HG03159 (cell line): ENCODE measurements around the gene LHFPL6.

ENCODE experiments used
- ATAC-seq: cut with Tn5 transposase; IDR thresholded peaks from one replicate; pipeline ENCODE4 v1.9.1; 2021; ENCODE audit warnings: mild to moderate bottlenecking, moderate library complexity; ENCODE audit not compliant: unreplicated experiment

Gene LHFPL6

GRCh38 chr13:39418424-39418823 is 184.6 kb downstream of the LHFPL6 start:
- ATAC-seq, result no peak

GRCh38 chr13:39417643-39418042 is 185.3 kb downstream of the LHFPL6 start:
- ATAC-seq, result no peak

- no peak for ATAC-seq
Observed at GRCh38 chr13:39417131-39417530, 185.9 kb downstream of the LHFPL6 start.

- no peak for ATAC-seq
Observed at GRCh38 chr13:39415008-39415802, 187.8 kb downstream of the LHFPL6 start.

- ATAC-seq, result no peak
Observed at GRCh38 chr13:39414339-39414738, 188.7 kb downstream of the LHFPL6 start.

- ATAC-seq, result no peak
Observed at GRCh38 chr13:39411511-39411910, 191.5 kb downstream of the LHFPL6 start.

DNA sequence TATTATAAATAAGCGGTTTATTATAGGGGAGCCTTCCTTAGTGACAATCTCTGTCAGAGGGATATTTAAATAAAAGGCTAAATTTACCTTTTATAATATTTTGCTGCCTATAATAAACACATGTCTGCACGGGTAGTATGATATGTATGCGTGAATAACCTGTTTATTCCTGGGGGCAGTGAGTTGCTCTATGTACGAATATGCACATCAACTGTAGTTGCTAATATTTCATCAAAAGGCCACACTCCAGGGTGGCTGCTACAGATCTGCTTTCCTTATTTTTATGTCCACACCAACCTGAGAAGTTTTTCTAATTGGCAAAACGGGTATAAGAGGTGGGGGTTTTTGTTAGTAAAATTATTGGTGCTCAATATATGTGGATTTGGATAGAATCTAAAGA is 192.0 kb downstream of the LHFPL6 start:
- no peak for ATAC-seq

DNA sequence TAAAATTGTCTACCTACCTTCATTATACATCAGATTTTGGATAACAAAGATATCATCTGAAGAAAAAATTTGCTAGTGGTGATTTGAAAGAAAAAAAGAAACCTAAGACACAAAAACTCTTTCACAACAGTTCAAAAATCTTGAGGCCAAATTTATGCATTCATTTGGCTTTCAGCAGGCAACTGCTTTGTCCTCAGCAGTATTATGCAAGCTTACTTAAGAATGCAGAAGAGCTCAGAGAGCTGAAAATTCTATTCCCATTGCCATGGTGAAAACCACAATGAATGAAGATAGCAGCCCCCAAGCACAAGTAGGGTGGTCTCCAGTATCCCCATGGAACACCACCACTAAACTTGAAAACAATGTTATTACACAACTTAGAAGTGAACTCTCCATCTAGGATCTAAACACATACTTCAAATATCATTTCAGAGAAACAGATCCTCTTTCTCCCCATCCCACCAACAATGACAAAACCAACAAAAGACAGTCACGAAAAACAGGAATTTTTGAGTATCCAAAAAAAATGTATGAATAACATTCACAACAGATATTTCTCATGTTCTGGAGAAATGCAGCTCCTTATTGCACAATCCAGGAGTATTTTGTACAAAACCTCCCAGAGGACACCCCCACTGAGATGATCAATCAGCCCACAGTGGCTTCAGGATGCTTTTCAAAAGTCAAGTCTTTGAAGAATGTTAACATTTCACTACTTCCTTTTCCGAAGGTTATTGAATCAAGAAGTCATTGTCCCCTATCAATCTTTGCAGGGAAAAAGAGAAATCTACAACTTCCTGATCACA is 192.7 kb downstream of the LHFPL6 start:
- no peak for ATAC-seq

DNA sequence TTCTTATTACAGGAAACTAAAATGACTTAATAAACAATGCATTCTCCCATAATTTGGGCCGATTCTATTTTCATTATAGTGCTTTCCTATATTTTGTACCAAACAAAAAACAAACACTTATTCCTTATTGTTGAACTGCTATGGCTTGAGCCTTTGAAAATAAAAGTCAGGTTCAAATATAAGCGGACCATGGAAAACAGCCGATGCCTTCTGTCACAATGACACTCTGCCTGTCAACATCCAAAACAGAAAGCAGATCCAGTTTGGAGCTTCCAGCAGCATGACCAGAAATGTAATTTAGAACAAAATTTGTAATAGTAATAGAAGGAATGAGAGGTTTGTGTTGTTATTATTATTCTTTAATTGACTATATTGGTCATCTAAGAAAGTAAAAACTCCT is 194.5 kb downstream of the LHFPL6 start:
- no peak for ATAC-seq

DNA sequence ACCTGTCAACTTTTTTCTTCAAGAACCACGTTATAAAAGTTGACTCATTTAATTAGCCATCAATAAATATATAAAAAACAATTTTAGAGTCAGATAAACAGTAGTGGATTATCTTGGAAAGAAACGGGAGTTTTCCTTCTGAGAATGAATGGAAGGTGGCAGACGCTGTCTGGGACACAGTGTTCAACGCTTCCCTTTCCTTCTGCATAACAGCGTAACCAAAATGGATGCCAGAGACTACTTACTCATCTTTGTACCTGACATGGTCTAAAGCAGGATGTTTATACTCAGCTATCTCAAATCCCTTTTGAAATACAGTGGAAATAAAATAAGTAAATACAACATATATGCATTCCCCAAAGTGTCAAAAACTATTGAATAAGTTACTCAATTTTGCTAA is 195.2 kb downstream of the LHFPL6 start:
- no peak for ATAC-seq

GRCh38 chr13:39407138-39407537 is 195.9 kb downstream of the LHFPL6 start:
- ATAC-seq, result no peak

DNA sequence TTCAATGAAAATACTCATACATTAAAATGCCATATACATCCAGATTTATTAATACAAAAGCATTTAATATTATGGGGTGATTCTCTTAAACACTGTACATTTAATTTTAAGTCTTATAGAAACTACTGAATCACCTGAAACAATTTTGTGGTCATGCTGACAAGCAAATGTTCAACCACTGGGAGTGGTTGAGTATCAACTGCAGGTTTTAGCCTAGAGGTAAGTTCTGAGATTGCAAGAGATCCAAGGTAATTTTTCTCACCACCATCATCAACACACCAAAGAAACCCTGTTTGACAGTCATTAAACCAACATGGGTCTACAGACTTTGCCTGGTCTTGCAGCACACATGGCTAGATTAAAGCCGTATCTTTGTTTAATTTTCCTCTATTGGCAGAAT is 196.3 kb downstream of the LHFPL6 start:
- ATAC-seq, result peak; percentile 91

GRCh38 chr13:39405596-39406205 is 197.3 kb downstream of the LHFPL6 start:
- ATAC-seq, result no peak

DNA sequence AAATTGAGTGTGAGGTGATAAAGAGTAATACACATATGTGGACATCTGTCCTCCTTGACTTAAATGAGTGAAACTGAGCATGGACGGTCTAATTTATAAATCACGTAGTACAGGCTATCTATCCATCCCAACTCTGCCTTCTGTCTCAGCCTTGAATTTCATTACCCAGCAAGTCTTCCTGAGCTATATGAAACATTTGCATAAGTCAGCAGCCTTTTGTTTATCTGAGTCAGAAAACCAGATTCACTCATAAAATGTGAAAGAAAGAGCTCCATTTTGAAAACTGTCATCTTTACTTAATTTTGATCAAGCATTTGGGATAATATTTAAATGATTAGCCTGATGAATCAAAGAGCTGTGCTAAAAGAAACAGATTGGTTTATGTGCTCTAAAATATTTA is 197.9 kb downstream of the LHFPL6 start:
- ATAC-seq, result no peak

- no peak for ATAC-seq
Observed at GRCh38 chr13:39403106-39403505, 199.9 kb downstream of the LHFPL6 start.

GRCh38 chr13:39402221-39402970 is 200.6 kb downstream of the LHFPL6 start:
- no peak for ATAC-seq

DNA sequence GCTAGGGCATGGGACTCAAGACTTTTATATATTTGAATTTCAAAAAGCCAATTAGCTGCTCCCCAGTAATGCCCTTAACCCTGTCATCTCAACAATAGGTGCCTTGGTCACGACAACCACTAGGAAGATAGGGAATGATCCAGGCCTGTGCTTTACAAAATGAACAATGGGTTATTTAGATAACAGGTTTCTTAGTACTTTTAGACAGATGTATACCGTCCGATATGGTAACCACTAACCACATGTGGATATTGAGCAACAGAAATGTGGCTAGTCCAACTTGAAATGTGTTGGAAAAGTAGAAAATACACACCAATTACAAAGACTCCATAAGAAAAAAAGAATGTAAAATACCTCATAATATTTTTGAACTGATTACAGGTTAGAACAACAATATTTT is 201.2 kb downstream of the LHFPL6 start:
- ATAC-seq, result no peak

DNA sequence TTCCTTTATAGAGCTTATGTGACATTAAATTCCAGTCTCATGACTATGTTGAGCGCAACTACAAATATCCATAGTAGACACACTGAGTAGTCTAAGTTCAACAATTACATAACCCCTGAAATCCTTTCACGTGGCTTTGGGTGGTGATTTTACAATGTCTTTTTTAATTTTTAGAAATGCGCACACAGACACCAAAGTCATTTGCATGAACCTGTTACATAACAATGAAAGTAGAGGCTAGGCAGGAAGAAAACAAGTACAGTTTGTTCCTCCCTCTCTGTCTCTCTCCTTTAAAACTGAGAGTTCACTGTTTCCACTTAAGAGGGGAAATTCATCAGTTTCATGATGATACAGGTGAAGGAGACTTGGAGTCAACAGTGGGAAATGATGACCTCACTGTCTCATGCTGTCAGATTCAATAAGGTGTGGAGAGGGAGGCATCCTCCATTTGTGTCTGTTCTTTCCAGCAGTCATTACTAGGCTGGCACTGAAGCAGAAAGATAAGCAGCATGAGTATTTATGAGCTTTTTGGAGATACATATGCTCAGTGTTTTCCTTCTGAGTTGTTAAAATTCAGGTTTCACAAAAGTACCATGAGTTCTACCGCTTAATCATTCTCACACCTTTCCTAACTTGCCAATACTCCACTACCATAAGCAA is 201.8 kb downstream of the LHFPL6 start:
- no peak for ATAC-seq

DNA sequence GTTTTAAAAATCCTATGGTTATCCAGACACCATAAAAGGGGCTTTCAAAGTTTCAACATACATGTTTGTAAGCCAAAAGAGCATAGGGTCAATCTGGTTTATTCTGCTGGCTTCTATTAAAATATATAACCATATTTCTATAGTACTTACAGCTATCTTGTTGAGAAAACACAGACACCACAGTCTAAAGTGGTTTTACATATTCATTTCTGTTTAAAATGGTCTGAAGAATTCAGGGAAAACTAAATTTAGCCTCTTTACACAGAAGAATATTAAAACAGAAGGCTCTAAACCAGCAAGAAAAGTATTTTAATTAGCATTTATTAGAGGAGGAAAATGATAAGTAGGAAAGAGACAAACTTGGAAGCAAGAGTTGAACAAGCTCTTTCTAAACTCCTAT is 203.9 kb downstream of the LHFPL6 start:
- no peak for ATAC-seq

GRCh38 chr13:39397896-39398265 is 205.1 kb downstream of the LHFPL6 start:
- no peak for ATAC-seq
